ENCODE results near the gene PKD2L2. TPM values are rescaled to one million over a fixed set of nuclear protein-coding genes. Genes with fewer than 3 reads are reported as not detected.

The PKD2L2 gene
- total and polyA plus RNA-seq, 10 of the 15 experiments (the other 5 are each of a cell fraction or from before 2014, with no cell fraction given): 0.11 to 0.86 (median 0.26) TPM; not detected in 4

DNA sequence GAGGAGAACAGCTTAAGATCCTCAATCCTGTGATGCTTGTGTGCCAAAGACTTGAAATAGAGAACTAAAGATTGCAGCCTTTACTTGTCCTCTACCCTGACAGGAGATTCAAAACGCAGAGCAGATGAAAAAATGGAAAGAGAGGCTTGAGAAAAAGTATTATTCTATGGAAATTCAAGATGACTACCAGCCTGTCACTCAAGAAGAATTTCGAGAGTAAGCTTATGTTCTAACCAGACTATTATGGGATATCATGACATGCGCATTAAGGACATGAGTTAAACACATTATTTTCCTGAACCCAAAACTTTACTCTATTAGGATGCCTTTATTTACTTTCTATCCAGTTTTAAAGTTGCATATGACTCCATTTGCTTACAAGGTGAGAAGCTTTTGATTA is 46.4 kb downstream of the PKD2L2 start:
- ChIA-PET SMC1A (ENCODE audit: uncharacterized antibody, unreplicated experiment) (interaction anchor here (0.5 to 2.9 kb wide), 17 partner anchors 10 to 299 kb away, joined by 3 to 22 read pairs (median 4); partner anchors contain the start of gene PKD2L2), RAD21 (ENCODE audit: unreplicated experiment) (interaction anchor here (1.6 to 2.7 kb wide), 4 partner anchors 46 to 156 kb away, joined by 4 to 21 read pairs (median 8); partner anchors contain the start of gene PKD2L2), CTCF (interaction anchor here (0.6 to 2.1 kb wide), 13 partner anchors 9 to 418 kb away, joined by 3 to 22 read pairs (median 4); partner anchors contain the start of gene PKD2L2), POLR2A (interaction anchor here (0.6 to 1.9 kb wide), 5 partner anchors 9 to 93 kb away, joined by 3 to 7 read pairs (median 4); no protein-coding TSS in a partner anchor)
- no peak overlapping the region for H3K9ac ChIP-seq (ENCODE audit: control insufficient read depth, insufficient read depth, low read length)
- no peaks in the 10 kb centered on the region for H3K27me3 ChIP-seq (replicated peaks in 1 of 2; ENCODE audit: control insufficient read depth in 2 of 2, insufficient read depth in 2 of 2, low read length in 1 of 2)
- no peak overlapping the region for H3K4me3 ChIP-seq
- intact Hi-C loops (cut with micrococcal nuclease; ENCODE audit: unreplicated experiment): loop anchor here (10.0 kb wide), 1 partner anchor 161 kb away; no protein-coding TSS in a partner anchor
- peaks cover 6 to 18% of the 10 kb centered on the region in 2 experiments for H3K36me3 ChIP-seq (ENCODE audit: control insufficient read depth in 2 of 2, insufficient read depth in 2 of 2, low read length in 1 of 2)
- FAIRE-seq: peak; percentile 18
- in situ Hi-C loops (cut with MboI): no loop called here
- TF ChIP-seq, protein P1, sequence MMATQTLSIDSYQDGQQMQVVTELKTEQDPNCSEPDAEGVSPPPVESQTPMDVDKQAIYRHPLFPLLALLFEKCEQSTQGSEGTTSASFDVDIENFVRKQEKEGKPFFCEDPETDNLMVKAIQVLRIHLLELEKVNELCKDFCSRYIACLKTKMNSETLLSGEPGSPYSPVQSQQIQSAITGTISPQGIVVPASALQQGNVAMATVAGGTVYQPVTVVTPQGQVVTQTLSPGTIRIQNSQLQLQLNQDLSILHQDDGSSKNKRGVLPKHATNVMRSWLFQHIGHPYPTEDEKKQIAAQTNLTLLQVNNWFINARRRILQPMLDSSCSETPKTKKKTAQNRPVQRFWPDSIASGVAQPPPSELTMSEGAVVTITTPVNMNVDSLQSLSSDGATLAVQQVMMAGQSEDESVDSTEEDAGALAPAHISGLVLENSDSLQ (IDR thresholded peaks at IDR 0.05): peak; percentile 92
- TF ChIP-seq SREBF1 (IDR thresholded peaks at IDR 0.05; ENCODE audit: low read length): no peak
- DNase-seq (ENCODE audit: low read depth, low spot score): no peak
- peak overlapping the region; percentile 37; the same call in 1 of the 2 replicates for H3K27ac ChIP-seq (ENCODE audit: control insufficient read depth, insufficient read depth)
- no peak overlapping the region for H2AFZ ChIP-seq (ENCODE audit: control insufficient read depth, low read depth, low read length)
- no peaks in the 10 kb centered on the region for H3K9me3 ChIP-seq (replicated peaks; ENCODE audit: control insufficient read depth, insufficient read depth, low read length)
- 2% methylated on average over 3 of the region's 3 CpGs for WGBS (ENCODE audit: insufficient coverage, insufficient replicate concordance, low lambda C conversion rate, missing lambda C conversion rate)
- H3K4me1 ChIP-seq (ENCODE audit: control insufficient read depth, insufficient read depth, low read length): peaks cover 20% of the 10 kb centered on the region
- H3K79me2 ChIP-seq (ENCODE audit: control insufficient read depth, insufficient read depth, low read length): no peaks in the 10 kb centered on the region; the same call in 1 of the 2 replicates
- no peak; the same call in 1 of the 3 replicates for ATAC-seq
- BruUV-seq (replicated peaks): no TSS peak
- no peaks in the 10 kb centered on the region for H4K20me1 ChIP-seq (ENCODE audit: control insufficient read depth, insufficient read depth)
- H3K4me2 ChIP-seq (ENCODE audit: control insufficient read depth, insufficient read depth): no peak overlapping the region

DNA sequence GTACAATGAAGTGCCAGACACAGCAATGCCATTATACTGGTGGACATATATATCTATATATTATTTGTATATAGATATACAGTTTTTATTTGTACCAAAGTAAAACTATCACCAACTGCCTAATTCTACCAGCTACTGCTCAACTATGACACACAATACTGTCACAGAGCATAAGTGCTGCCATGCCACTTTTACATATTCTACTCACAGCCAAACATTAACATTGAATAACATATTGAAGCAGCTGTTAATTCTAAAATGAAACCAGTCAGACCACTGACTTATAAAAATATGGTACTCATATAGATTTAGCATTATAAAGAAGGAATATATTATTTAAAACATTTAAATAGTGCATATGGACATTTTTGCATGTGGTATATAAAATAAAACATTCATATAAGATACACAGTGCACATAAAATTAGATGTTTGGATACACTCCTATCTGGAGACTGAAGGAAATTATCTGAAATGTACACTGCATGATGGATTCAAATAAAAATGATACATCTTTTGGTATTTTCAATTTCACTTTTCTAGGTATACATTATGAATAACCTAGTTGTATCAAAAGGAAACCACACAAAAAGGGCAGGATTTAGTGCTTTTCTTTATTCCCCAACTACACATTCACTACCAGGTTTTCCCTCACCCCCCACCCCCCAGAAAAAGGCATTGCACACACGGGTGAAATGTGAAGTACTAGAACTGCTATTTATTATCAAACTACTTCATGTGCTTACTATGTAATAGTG is 48.9 kb downstream of the PKD2L2 start:
- H3K9ac ChIP-seq (ENCODE audit: control insufficient read depth, insufficient read depth, low read length): no peak overlapping the region
- intact Hi-C loops (cut with micrococcal nuclease; ENCODE audit: unreplicated experiment): loop anchor here (10.0 kb wide), 1 partner anchor 163 kb away; no protein-coding TSS in a partner anchor
- no peaks in the 10 kb centered on the region for H4K20me1 ChIP-seq (ENCODE audit: control insufficient read depth, insufficient read depth)
- no peaks in the 10 kb centered on the region for H3K9me3 ChIP-seq (replicated peaks; ENCODE audit: control insufficient read depth, insufficient read depth, low read length)
- no peak overlapping the region for H3K27ac ChIP-seq (ENCODE audit: control insufficient read depth, insufficient read depth)
- ChIA-PET RAD21 (ENCODE audit: unreplicated experiment) (no interaction called here), SMC1A (ENCODE audit: uncharacterized antibody, unreplicated experiment) (interaction anchor here (0.6 to 1.6 kb wide), 6 partner anchors 27 to 281 kb away, joined by 3 to 6 read pairs (median 4); no protein-coding TSS in a partner anchor), CTCF (no interaction called here), POLR2A (interaction anchor here (0.7 kb wide), 1 partner anchor 72 kb away, joined by 3 read pairs; no protein-coding TSS in a partner anchor)
- H3K4me3 ChIP-seq: no peak overlapping the region
- peaks cover 11 to 31% of the 10 kb centered on the region in 2 experiments for H3K36me3 ChIP-seq (ENCODE audit: control insufficient read depth in 2 of 2, insufficient read depth in 2 of 2, low read length in 1 of 2)
- DNase-seq (ENCODE audit: low read depth, low spot score) (no peak), ATAC-seq (no peak), FAIRE-seq (no peak)
- no peak overlapping the region for H2AFZ ChIP-seq (ENCODE audit: control insufficient read depth, low read depth, low read length)
- H3K4me1 ChIP-seq (ENCODE audit: control insufficient read depth, insufficient read depth, low read length): peaks cover 20% of the 10 kb centered on the region
- TF ChIP-seq EED (IDR thresholded peaks at IDR 0.05; ENCODE audit: low read depth) (0 out of 2 replicates have a peak, but pooled peaks have one; percentile 24), KAT2A (conservative IDR thresholded peaks at IDR 0.05; ENCODE audit: control insufficient read depth, low read depth, low read length) (no peak)
- no TSS peak for BruUV-seq (replicated peaks)
- WGBS (ENCODE audit: insufficient coverage, insufficient replicate concordance, low lambda C conversion rate, missing lambda C conversion rate): 0% methylated on average over 1 of the region's 1 CpG
- in situ Hi-C loops (cut with MboI): no loop called here
- no peaks in the 10 kb centered on the region; a peak in 1 of 4 replicates for H3K27me3 ChIP-seq (replicated peaks in 1 of 2; ENCODE audit: control insufficient read depth in 2 of 2, insufficient read depth in 2 of 2, low read length in 1 of 2)
- no peaks in the 10 kb centered on the region; the same call in 1 of the 2 replicates for H3K79me2 ChIP-seq (ENCODE audit: control insufficient read depth, insufficient read depth, low read length)
- no peak overlapping the region for H3K4me2 ChIP-seq (ENCODE audit: control insufficient read depth, insufficient read depth)
